H9 (cell line): ENCODE results near the gene CCDC172. TPM values are rescaled to one million over a fixed set of nuclear protein-coding genes. Genes with fewer than 3 reads are reported as not detected.

ENCODE experiments used
- DNase-seq: peaks from one replicate; pipeline ENCODE4 v3.0.0-alpha.2; 2017
- H2AFZ ChIP-seq: one replicate; pipeline ENCODE4 v1.6.1; 2013; ENCODE audit warnings: mild to moderate bottlenecking, low read length, control low read depth, moderate library complexity
- H2AK5ac ChIP-seq: 2 replicates; pipeline ENCODE4 v1.6.1; 2013; ENCODE audit warnings: low read length, control low read depth, mixed read lengths; ENCODE audit not compliant: insufficient read length
- H2BK120ac ChIP-seq: one replicate; pipeline ENCODE4 v1.6.1; 2013; ENCODE audit warnings: low read depth, mild to moderate bottlenecking, low read length, control low read depth, inconsistent platforms; ENCODE audit not compliant: poor library complexity, severe bottlenecking
- H2BK12ac ChIP-seq: 2 replicates; pipeline ENCODE4 v1.6.1; 2013; ENCODE audit warnings: low read length, control low read depth, mixed read lengths, low read depth; ENCODE audit not compliant: insufficient read length
- H2BK15ac ChIP-seq: 2 replicates; pipeline ENCODE4 v1.6.1; 2013; ENCODE audit warnings: low read depth, low read length, control low read depth
- H2BK20ac ChIP-seq: one replicate; pipeline ENCODE4 v1.6.1; 2013; ENCODE audit warnings: low read depth, mild to moderate bottlenecking, low read length, control low read depth, inconsistent platforms; ENCODE audit not compliant: poor library complexity, severe bottlenecking
- H2BK5ac ChIP-seq: 2 replicates; pipeline ENCODE4 v1.6.1; 2013; ENCODE audit warnings: low read length, control low read depth, mixed read lengths; ENCODE audit not compliant: insufficient read length
- H3K14ac ChIP-seq: 2 replicates; pipeline ENCODE4 v1.6.1; 2013; ENCODE audit warnings: low read length, control low read depth; ENCODE audit not compliant: insufficient read depth
- H3K18ac ChIP-seq: 2 replicates; pipeline ENCODE4 v1.6.1; 2013; ENCODE audit warnings: low read depth, mild to moderate bottlenecking, mixed read lengths, low read length, control low read depth; ENCODE audit not compliant: insufficient read length
- H3K23ac ChIP-seq: 2 replicates; pipeline ENCODE4 v1.6.1; 2013; ENCODE audit warnings: low read length, control low read depth, mixed read lengths, low read depth; ENCODE audit not compliant: insufficient read length
- H3K23me2 ChIP-seq: 2 replicates; pipeline ENCODE4 v1.6.1; 2013; ENCODE audit warnings: low read depth, mild to moderate bottlenecking, mixed read lengths, low read length, control low read depth; ENCODE audit not compliant: insufficient read length, poor library complexity, severe bottlenecking
- H3K27ac ChIP-seq: 2 replicates; pipeline ENCODE4 v1.5.1; 2013; ENCODE audit warnings: low read length, control low read depth, mixed read lengths, low read depth; ENCODE audit not compliant: insufficient read length
- H3K27me3 ChIP-seq: 2 replicates; pipeline ENCODE4 v1.6.1; 2013; ENCODE audit warnings: low read length, control low read depth, inconsistent platforms; ENCODE audit not compliant: insufficient read depth
- H3K4ac ChIP-seq: 2 replicates; pipeline ENCODE4 v1.6.1; 2013; ENCODE audit warnings: low read depth, mild to moderate bottlenecking, control low read depth, inconsistent platforms, low read length, moderate library complexity
- H3K4me1 ChIP-seq: 2 replicates; pipeline ENCODE4 v1.6.1; 2013; ENCODE audit warnings: low read length, control low read depth, inconsistent platforms; ENCODE audit not compliant: insufficient read depth
- H3K4me2 ChIP-seq: 2 replicates; pipeline ENCODE4 v1.6.1; 2013; ENCODE audit warnings: low read length, control low read depth, mixed read lengths; ENCODE audit not compliant: insufficient read length, insufficient read depth
- H3K56ac ChIP-seq: 2 replicates; pipeline ENCODE4 v1.6.1; 2013; ENCODE audit warnings: low read depth, mild to moderate bottlenecking, mixed read lengths, low read length, control low read depth; ENCODE audit not compliant: insufficient read length
- H3K79me1 ChIP-seq: 2 replicates; pipeline ENCODE4 v1.6.1; 2013; ENCODE audit warnings: low read depth, mild to moderate bottlenecking, moderate library complexity, low read length, control low read depth, inconsistent platforms; ENCODE audit not compliant: insufficient read depth, poor library complexity, severe bottlenecking
- H3K79me2 ChIP-seq: 2 replicates; pipeline ENCODE4 v1.6.1; 2013; ENCODE audit warnings: low read length, control low read depth, inconsistent platforms; ENCODE audit not compliant: insufficient read depth
- H3K9ac ChIP-seq: 2 replicates; pipeline ENCODE4 v1.6.1; 2013; ENCODE audit warnings: low read length, control low read depth, mixed read lengths; ENCODE audit not compliant: insufficient read length; ENCODE audit errors: extremely low read depth
- H3K9me3 ChIP-seq: one replicate; pipeline ENCODE4 v1.6.1; 2013; ENCODE audit warnings: low read depth, low read length, inconsistent platforms; ENCODE audit not compliant: control insufficient read depth
- H3T11ph ChIP-seq: one replicate; pipeline ENCODE4 v1.6.1; 2013; ENCODE audit warnings: mild to moderate bottlenecking, low read length, control low read depth, inconsistent platforms
- H4K20me1 ChIP-seq: one replicate; pipeline ENCODE4 v1.6.1; 2013; ENCODE audit not compliant: control insufficient read depth, insufficient read length, insufficient read depth
- H4K5ac ChIP-seq: 2 replicates; pipeline ENCODE4 v1.6.1; 2013; ENCODE audit warnings: low read depth, mild to moderate bottlenecking, mixed read lengths, low read length, control low read depth; ENCODE audit not compliant: insufficient read length
- H4K8ac ChIP-seq: replicated peaks from 2 replicates; pipeline ENCODE4 v1.6.1; 2013; ENCODE audit warnings: low read length, control low read depth, mixed read lengths, low read depth; ENCODE audit not compliant: insufficient read length
- H4K91ac ChIP-seq: 2 replicates; pipeline ENCODE4 v1.6.1; 2013; ENCODE audit warnings: low read depth, mild to moderate bottlenecking, moderate library complexity, mixed read lengths, low read length, control low read depth; ENCODE audit not compliant: insufficient read length
- H3K27ac Mint-ChIP-seq, 3 experiments: 2 replicates in 2 of 3; 3 replicates in 1 of 3; pipeline ENCODE4 v1.8.0; 2020 to 2021; ENCODE audit warnings: mixed read lengths in 3 of 3, mild to moderate bottlenecking in 1 of 3, moderate library complexity in 1 of 3
- H3K27me3 Mint-ChIP-seq: 2 replicates; pipeline ENCODE4 v1.8.0; 2021; ENCODE audit warnings: low read depth, mild to moderate bottlenecking, moderate library complexity, mixed read lengths
- H3K36me3 Mint-ChIP-seq, 3 experiments: 2 replicates in 2 of 3; 3 replicates in 1 of 3; pipeline ENCODE4 v1.8.0; 2020 to 2021; ENCODE audit warnings: low read depth in 3 of 3, mixed read lengths in 3 of 3; ENCODE audit not compliant: insufficient read depth in 1 of 3
- H3K4me1 Mint-ChIP-seq, 2 experiments: 2 replicates each; pipeline ENCODE4 v1.8.0; 2020; ENCODE audit warnings: mixed read lengths in 2 of 2
- H3K4me3 Mint-ChIP-seq, 2 experiments: 2 replicates in 1 of 2; 3 replicates in 1 of 2; pipeline ENCODE4 v1.8.0; 2020 to 2021; ENCODE audit warnings: mild to moderate bottlenecking in 2 of 2, mixed read lengths in 2 of 2, moderate library complexity in 1 of 2
- H3K9me3 Mint-ChIP-seq, 2 experiments: 2 replicates in 1 of 2; 3 replicates in 1 of 2; pipeline ENCODE4 v1.8.0; 2020; ENCODE audit warnings: mild to moderate bottlenecking in 2 of 2, mixed read lengths in 2 of 2, moderate library complexity in 1 of 2
- WGBS: extraction: QIAGEN DNeasy Blood & Tissue Kit; methylation state at CpG from one replicate; pipeline ENCODE4 v1.1.7; 2013; ENCODE audit warnings: missing lambda C conversion rate, low lambda C conversion rate, mixed read lengths; ENCODE audit not compliant: insufficient read length; ENCODE audit errors: extremely low coverage; 5-methylcytosine and 5-hydroxymethylcytosine counted together
- total RNA-seq: library from RNA; stranded (reverse); gene quantifications from 2 replicates; pipeline ENCODE4 v1.2.1, GENCODE V29; 2021
- TF ChIP-seq, protein P1 (sequence below): fragments of 200-600 bp; sonication (generic); conservative IDR thresholded peaks from 3 replicates; pipeline ENCODE4 v1.8.0; 2021; ENCODE audit warnings: antibody characterized with exemption, mild to moderate bottlenecking

The CCDC172 gene
- total RNA-seq, 1 experiment from 2014 or later = 1.3 TPM

DNA sequence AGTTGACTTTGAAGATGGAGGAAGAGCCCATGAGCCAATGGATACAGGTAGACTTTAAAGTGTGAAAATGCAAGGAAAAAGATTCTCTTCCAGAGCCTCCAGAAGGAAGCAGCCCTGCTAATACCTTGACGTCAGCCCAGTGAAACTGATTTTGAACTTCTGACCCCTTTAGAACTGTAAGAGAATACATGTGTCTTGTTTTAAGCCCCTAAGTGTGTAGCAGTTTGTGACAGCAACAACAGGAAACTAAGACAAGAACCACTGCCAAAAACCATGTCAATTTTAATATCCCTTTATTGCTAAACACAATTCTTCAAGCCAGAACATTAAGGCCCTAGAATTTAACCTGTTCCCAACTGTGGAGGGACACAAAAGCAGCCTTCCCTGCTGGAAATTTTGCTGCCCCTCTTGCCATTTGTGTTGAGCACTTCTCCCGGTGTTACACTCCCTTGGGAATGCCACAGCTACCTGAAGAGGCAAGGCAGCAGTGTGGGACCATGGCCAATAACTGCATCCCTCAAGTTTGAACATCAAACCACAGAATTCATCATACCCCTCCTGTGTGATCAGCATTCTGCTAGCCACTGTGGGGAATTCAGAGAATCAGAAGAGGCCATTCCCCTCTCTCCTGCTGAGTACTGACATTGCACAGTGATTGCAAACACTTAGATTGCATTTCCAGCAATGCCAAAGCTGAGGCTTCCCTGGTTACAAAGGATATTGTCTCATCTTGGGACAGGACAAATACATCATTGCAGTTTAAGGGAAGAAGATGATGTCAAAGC lies 12.3 kb upstream of the CCDC172 start:
- Histone ChIP-seq H4K8ac (no peak overlapping the region), H3K79me1 (no peaks in the 10 kb centered on the region), H2BK5ac (no peak overlapping the region), H3K56ac (no peak overlapping the region), H2BK12ac (no peak overlapping the region), H3T11ph (no peak overlapping the region), H3K4me1 (no peaks in the 10 kb centered on the region; the same call in 1 of the 2 replicates), H2BK20ac (no peak overlapping the region), H3K23me2 (no peaks in the 10 kb centered on the region), H2BK120ac (no peak overlapping the region), H3K14ac (no peak overlapping the region), H2BK15ac (no peak overlapping the region), H4K5ac (no peak overlapping the region), H3K27ac (no peak overlapping the region), H3K9ac (no peak overlapping the region), H3K9me3 (no peaks in the 10 kb centered on the region), H4K20me1 (no peaks in the 10 kb centered on the region), H3K27me3 (no peaks in the 10 kb centered on the region), H3K79me2 (no peaks in the 10 kb centered on the region; the same call in 1 of the 2 replicates), H3K4ac (no peak overlapping the region), H2AK5ac (no peak overlapping the region), H3K18ac (no peak overlapping the region), H4K91ac (no peak overlapping the region), H3K4me2 (no peak overlapping the region), H2AFZ (no peak overlapping the region), H3K23ac (no peak overlapping the region)
- Mint-ChIP-seq H3K27me3 (no peaks in the 10 kb centered on the region), H3K36me3 (no peaks in the 10 kb centered on the region), H3K4me1 (peaks cover 4 to 7% of the 10 kb centered on the region in 2 experiments), H3K4me3 (no peak overlapping the region), H3K27ac (no peak overlapping the region), H3K9me3 (no peaks in the 10 kb centered on the region)
- WGBS = no CpG with 5 or more reads among the region's 2 CpGs
- TF ChIP-seq, protein P1, sequence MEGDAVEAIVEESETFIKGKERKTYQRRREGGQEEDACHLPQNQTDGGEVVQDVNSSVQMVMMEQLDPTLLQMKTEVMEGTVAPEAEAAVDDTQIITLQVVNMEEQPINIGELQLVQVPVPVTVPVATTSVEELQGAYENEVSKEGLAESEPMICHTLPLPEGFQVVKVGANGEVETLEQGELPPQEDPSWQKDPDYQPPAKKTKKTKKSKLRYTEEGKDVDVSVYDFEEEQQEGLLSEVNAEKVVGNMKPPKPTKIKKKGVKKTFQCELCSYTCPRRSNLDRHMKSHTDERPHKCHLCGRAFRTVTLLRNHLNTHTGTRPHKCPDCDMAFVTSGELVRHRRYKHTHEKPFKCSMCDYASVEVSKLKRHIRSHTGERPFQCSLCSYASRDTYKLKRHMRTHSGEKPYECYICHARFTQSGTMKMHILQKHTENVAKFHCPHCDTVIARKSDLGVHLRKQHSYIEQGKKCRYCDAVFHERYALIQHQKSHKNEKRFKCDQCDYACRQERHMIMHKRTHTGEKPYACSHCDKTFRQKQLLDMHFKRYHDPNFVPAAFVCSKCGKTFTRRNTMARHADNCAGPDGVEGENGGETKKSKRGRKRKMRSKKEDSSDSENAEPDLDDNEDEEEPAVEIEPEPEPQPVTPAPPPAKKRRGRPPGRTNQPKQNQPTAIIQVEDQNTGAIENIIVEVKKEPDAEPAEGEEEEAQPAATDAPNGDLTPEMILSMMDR = no peak
- DNase-seq = no peak
